Spleen (tissue), 7 donors: ENCODE measurements around the gene TCERG1.

Source experiments
- CTCF ChIP-seq, 11 experiments: fragments of 200-600 bp in 7 of 11; fragments of 450-650 bp in 4 of 11; sonication (generic) in 4 of 11; IDR thresholded peaks in 8 of 11; conservative IDR thresholded peaks in 3 of 11; 1 replicate in 7 of 11; 2 replicates in 4 of 11; pipeline versions ENCODE4 v1.4.0 to v1.8.0; 2016 to 2021; ENCODE audit warnings: antibody characterized with exemption in 11 of 11, inconsistent platforms in 4 of 11, mild to moderate bottlenecking in 1 of 11
- POLR2A ChIP-seq, 3 donors: fragments of 450-650 bp; IDR thresholded peaks; one replicate each; pipeline ENCODE4 v1.5.1; 2017; ENCODE audit warnings: antibody characterized with exemption in 3 of 3, mild to moderate bottlenecking in 1 of 3
- POLR2AphosphoS5 ChIP-seq, 3 donors: sonication (generic); formaldehyde crosslinking; IDR thresholded peaks; one replicate each; pipeline ENCODE4 v1.5.1; 2017; ENCODE audit warnings: antibody characterized with exemption in 3 of 3
- donor health status: DM: no; HTN: no; CAD: no; lungs with moderate emphysema.
- donor health status: DM: no; HTN: no; CAD: no.
- donor health status: DM: no; HTN: no; CAD: no.

- no peak for TF ChIP-seq CTCF (IDR thresholded peaks at IDR 0.05 in 8 of 11, conservative IDR thresholded peaks at IDR 0.05 in 3 of 11)
- TF ChIP-seq POLR2AphosphoS5 (IDR thresholded peaks at IDR 0.05) = no peak
- no peak for TF ChIP-seq POLR2A (IDR thresholded peaks at IDR 0.05)
Measured at GRCh38 chr5:146490089-146490843, 43.1 kb downstream of the TCERG1 start.
